ENCODE data around the gene NEK10.

Gene NEK10

GRCh38 chr3:27093771-27094170 lies 275.4 kb downstream of the NEK10 start:
- FAIRE-seq = no peak

- FAIRE-seq = no peak
Measured at GRCh38 chr3:27090275-27091041, 278.7 kb downstream of the NEK10 start.

DNA sequence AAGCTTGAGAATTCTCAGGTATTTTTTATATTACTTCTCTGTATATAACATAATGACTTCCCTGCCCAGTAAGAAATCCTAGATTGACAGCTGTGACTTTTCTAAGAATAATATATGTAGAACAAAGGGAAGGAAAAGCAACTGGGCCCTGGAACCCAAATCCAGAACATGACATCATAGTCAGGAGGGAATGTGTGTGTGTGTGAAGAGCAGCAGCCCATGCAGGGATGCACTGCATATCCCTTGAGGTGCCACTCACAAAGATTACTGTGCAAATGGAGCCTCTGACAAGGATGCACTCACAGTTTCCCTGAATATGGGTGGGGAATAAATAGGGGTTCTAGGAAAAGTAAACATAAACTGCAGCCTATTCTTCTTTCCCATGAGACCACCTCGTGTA lies 279.5 kb downstream of the NEK10 start:
- FAIRE-seq = no peak

DNA sequence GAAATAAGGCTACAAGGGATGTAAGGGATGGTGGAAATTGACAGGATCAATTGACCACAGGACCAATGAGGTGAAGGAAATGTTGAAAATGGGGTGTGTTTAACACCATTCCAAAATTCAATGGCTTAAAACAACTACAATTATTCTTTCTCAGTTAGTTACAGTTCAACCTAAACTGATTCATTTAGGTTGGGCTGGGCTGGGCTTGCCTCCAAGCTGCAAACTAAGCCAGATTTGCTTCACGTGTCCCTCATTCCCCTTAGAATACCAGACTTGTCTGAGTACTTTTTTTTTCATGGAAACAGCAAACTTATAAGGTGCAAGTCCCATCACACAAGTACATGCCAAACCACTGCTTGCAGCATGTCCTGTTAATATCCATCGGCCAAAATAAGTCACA lies 280.1 kb downstream of the NEK10 start:
- FAIRE-seq = no peak

GRCh38 chr3:27085829-27086730 lies 283.1 kb downstream of the NEK10 start:
- peak; percentile 85 for FAIRE-seq

DNA sequence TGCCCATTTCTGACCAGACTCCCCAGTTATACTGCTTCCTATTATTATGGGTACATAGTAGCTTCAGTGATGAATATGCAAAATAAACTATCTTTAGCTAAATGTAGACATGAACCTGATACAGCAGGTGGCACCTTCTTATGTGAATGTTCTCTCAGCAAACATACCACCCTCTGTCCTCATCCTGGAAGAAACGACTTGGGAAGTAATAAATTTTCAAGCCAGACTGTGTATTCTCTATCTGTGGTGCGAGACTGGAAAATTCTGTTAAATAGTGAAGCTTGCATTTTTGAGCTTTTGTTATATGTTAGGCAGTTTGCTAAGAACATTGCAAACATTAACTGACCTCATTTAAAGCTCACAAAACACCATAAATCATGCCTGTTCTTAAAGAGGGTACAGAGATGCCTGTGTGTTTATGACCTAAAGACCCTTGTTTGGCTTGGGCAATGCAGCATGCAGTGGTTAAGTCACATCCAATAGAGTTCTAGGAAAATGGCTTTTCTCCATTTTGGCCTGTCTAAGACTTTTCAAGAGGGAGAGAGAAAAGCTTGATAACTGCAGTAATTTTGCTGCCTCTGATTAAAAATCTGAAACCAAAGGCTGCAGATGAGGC lies 287.1 kb downstream of the NEK10 start:
- no peak for FAIRE-seq

DNA sequence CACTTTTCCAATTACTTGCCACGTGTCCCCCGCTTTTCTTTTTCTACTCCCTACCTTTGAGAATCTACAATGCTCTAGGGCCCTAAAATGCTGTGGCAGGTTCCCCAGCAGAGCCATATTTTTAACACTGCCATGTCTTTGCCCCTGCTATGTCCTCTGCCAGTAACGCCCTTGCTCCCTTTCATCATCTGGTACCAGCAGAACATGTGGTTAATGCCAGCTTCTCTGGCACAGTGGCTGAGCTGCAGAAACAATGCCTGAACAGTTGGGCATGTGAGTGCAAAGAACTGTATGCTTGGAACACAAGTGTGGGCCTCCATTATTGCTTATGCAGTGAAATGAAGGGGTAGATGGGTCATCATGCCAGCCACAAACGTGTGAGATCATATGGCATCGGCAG lies 287.6 kb downstream of the NEK10 start:
- no peak for FAIRE-seq

DNA sequence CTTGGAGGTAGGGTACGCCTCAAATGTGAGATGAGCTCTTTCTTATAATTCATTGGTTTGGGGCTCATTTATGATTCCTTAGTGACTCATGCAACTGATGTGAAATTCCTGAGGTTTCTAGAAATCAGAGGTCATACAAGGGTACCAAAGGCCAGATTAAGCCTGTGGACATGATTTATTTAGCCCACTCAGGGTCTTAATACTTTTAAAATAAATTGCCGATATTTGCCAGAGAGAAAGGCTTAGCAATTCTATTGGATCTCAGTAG lies 289.0 kb downstream of the NEK10 start:
- no peak for FAIRE-seq

DNA sequence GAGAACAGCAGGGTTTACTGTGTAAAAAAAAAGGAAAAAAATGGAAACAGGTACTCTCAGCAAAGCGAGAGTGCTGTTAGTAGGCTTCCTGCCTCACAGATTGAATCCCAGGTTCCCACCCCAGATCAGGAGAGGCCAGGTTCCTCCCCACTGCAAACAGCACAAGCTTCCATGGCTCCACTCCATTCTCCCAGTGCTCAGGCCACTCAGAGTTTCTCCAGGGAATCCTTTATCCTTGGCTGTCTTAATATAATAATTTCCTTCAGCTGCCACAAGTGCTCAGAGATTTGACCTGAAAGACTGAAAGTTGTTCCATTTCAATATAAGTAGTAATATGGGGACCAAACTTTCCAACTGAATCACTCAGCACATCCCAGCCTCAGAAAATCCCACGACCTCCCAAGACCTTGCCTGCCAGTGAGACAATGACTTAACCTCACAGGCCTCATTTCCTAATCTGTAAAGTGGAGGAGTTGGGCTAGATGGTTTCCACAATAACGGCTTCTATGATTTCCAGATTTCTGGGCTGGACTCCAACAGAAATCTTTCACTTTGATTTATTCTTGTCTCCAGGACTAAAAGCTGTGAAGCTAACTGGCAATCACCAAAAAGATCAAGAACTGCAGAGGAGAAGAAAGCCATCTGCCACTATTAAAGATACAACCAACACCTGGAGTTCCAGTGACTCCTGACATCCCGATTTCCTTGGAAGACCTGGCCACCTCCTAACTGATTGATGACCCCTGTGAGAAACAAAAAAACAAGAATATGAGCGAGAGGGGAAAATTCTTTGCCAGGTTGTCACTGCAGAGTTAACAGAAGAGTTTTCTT lies 289.5 kb downstream of the NEK10 start:
- FAIRE-seq = no peak

DNA sequence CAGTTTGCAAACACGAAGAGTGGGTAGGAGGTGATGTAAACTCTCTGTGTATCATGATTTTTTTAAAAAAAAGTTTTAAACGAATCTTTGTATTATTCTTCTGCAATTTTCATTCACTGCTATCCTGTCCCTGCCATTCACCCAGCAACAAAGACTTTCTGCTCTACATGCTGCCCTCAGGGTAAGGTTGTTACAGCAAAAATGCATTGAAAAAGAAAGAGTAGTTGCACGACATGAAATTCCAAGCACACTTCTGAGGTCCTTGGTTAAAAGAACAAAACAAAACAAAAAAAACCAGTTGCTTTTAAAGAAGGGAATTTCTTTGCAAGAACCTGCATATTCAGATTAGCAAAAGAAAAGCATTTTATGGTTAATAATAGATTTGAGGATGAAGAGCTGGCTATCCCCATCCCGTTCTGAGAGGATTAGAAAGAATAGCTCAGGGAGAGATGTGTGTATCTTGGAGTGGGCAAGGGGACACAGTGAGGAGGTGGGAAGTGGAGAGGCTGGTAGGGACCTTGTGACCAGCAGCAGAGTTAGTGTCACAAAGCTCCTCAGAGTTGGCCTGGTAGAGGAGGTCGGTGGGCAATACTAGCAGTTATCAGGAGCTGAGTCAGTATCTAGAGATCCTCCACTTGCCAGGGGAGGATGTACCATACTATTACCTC lies 290.8 kb downstream of the NEK10 start:
- FAIRE-seq = no peak

DNA sequence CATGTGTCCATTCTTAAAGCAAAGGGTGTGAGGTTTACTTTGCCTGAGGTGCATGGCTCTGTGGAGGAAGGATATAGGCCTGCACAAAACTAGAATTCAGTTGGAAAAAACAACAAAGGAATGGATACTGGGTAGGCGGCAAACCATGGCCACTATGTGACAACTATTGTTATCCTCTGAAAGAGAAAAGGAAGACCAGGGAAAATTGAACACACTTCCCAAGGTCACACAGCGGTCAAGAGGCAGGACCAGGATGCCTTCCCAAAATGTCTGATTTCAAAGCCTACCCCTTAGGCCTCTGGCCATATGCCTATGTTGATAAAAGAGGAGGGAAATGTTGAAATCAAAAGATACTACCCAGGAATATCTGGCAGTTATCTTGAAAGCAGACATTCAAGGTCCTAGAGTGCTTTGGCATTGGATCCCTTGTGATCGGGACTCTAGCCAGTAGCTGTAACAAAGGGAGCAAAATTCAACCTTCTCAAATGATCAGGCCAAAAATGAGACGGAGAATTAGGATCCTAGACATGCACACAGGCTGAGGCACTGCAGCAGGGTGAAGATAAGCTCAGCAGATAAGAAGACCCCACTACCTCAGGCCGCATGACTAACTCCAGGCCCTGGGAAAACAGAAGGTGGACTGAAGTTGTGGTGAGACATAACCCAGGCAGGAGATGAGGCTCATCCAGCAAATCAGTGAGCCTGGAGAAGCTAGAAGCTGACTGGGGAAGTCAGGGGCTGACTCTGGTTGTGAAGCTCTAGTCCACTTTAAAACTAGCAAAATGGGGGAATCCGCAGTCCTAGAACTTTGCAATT lies 292.2 kb downstream of the NEK10 start:
- FAIRE-seq = no peak

- no peak for FAIRE-seq
Measured at GRCh38 chr3:27074914-27075313, 294.3 kb downstream of the NEK10 start.

GRCh38 chr3:27073912-27074311 lies 295.3 kb downstream of the NEK10 start:
- FAIRE-seq = no peak

DNA sequence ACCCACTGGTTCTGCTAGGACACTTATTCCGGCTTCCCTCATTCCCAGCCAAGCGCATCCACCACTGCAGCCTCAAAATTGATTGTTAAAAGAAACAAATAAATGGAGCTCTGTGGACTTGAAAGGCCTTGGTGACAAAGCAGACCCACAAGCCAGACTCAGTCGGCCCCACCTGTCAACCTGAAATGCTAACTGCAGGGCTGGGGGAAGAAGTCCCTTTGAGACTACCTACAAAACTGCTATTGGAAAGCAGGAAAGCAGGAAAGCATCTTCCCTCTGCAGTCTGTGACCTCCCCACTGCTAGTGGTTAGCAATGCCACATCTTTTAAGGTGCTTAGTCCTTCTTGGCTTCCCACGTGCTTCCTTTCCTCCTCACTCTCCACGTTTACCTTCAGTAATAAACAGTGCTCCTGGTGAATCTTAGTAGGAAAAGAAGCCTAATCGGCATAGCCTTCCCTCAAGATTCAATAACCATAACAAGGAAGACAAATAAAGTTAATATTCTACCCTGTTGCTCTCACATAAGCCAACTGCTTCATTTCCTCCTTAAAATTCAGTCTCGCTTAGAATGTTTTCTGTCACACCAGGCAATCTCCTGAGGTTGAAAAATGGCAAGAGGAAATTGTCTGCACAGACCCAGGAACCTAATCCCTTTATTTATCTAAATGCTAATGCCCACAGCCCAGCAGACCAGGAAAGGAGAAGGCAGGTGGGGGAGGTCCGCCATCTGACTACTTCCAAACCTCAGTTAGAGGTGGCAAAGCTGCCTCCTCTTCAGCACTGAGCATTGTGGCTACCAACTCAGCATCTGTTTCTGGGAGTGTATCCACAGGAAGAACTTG lies 296.2 kb downstream of the NEK10 start:
- no peak for FAIRE-seq

- no peak for FAIRE-seq
Measured at GRCh38 chr3:27060336-27060735, 308.8 kb downstream of the NEK10 start.
